ENCODE data around the gene ST14. TPM values are rescaled to one million over a fixed set of nuclear protein-coding genes. Genes with fewer than 3 reads are reported as not detected.
"Not testable (repeated sequence)": the region's sequence is repeated elsewhere in the genome, so short reads cannot be mapped to it uniquely, and the experiment has no call there.

ST14 gene
- total RNA-seq, 1 donor from 2014 or later, result 0.12 TPM

- no peak overlapping the region for H3K4me3 Mint-ChIP-seq (ENCODE audit: unreplicated experiment)
- H3K4me1 Mint-ChIP-seq (ENCODE audit: low read depth, unreplicated experiment), result no peaks in the 10 kb centered on the region
- H3K27me3 Mint-ChIP-seq (ENCODE audit: unreplicated experiment), result peaks cover 7% of the 10 kb centered on the region
- H3K36me3 Mint-ChIP-seq (ENCODE audit: unreplicated experiment), result no peaks in the 10 kb centered on the region
- TF ChIP-seq, protein P1, sequence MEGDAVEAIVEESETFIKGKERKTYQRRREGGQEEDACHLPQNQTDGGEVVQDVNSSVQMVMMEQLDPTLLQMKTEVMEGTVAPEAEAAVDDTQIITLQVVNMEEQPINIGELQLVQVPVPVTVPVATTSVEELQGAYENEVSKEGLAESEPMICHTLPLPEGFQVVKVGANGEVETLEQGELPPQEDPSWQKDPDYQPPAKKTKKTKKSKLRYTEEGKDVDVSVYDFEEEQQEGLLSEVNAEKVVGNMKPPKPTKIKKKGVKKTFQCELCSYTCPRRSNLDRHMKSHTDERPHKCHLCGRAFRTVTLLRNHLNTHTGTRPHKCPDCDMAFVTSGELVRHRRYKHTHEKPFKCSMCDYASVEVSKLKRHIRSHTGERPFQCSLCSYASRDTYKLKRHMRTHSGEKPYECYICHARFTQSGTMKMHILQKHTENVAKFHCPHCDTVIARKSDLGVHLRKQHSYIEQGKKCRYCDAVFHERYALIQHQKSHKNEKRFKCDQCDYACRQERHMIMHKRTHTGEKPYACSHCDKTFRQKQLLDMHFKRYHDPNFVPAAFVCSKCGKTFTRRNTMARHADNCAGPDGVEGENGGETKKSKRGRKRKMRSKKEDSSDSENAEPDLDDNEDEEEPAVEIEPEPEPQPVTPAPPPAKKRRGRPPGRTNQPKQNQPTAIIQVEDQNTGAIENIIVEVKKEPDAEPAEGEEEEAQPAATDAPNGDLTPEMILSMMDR (IDR thresholded peaks at IDR 0.05; ENCODE audit: partially characterized antibody, unreplicated experiment), result no peak
- peaks cover 2% of the 10 kb centered on the region for H3K9me3 Mint-ChIP-seq (ENCODE audit: unreplicated experiment)
- DNase-seq, result no peak
- H3K27ac Mint-ChIP-seq (ENCODE audit: unreplicated experiment), result no peak overlapping the region
Measured at GRCh38 chr11:130190371-130190881, 30.8 kb downstream of the ST14 start.

DNA sequence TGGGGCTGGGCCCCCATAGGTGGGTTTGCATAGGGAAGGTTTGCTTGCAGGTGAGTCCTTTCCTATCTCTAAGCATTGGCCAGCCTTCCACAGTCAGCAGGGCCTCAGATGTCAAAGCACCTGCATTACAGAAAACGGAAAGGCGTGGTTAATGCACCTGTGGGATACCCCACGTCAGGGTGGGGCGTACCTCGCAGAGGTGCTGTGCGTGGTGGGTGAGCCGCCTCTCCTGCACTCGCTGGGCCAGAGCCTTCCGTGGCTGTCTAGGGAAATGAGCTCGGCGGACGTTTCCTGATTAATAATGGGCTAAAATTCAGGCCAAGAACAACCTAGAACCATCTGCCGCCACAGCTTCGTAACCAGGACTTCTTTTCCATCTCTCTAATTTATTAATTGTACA lies 32.3 kb downstream of the ST14 start:
- Mint-ChIP-seq H3K4me1 (ENCODE audit: low read depth, unreplicated experiment) (peaks cover 3% of the 10 kb centered on the region), H3K27me3 (ENCODE audit: unreplicated experiment) (peaks cover 6% of the 10 kb centered on the region), H3K36me3 (ENCODE audit: unreplicated experiment) (no peaks in the 10 kb centered on the region), H3K4me3 (ENCODE audit: unreplicated experiment) (no peak overlapping the region), H3K27ac (ENCODE audit: unreplicated experiment) (no peak overlapping the region), H3K9me3 (ENCODE audit: unreplicated experiment) (peaks cover 2% of the 10 kb centered on the region)
- TF ChIP-seq, protein P1 (IDR thresholded peaks at IDR 0.05; ENCODE audit: partially characterized antibody, unreplicated experiment), result no peak
- DNase-seq, result no peak

DNA sequence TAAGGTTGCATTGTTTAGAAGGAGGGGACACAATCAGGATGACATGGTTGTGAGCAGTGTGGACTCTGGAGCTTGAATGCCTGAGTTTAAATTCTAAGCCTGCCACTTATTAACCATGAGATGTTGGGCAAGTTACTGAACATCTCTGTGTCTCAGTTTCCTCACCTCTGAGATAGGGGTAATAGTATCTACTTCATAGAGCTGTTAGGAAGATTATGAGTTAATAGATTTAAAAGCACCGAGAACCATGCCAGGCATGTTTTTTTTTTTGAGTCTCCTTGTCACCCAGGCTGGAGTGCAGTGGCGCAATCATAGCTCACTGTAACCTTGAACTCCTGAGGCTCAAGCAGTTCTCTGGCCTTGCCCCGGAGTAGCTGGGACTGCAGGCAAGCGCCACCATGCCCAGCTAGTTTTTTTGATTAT lies 33.3 kb downstream of the ST14 start:
- Mint-ChIP-seq H3K4me1 (ENCODE audit: low read depth, unreplicated experiment) (peaks cover 6% of the 10 kb centered on the region), H3K4me3 (ENCODE audit: unreplicated experiment) (no peak overlapping the region), H3K36me3 (ENCODE audit: unreplicated experiment) (no peaks in the 10 kb centered on the region), H3K27ac (ENCODE audit: unreplicated experiment) (no peak overlapping the region), H3K27me3 (ENCODE audit: unreplicated experiment) (peaks cover 4% of the 10 kb centered on the region), H3K9me3 (ENCODE audit: unreplicated experiment) (peaks cover 4% of the 10 kb centered on the region)
- TF ChIP-seq, protein P1 (IDR thresholded peaks at IDR 0.05; ENCODE audit: partially characterized antibody, unreplicated experiment), result no peak
- DNase-seq, result no peak

- H3K4me1 Mint-ChIP-seq (ENCODE audit: low read depth, unreplicated experiment); H3K9me3 Mint-ChIP-seq (ENCODE audit: unreplicated experiment); H3K36me3 Mint-ChIP-seq (ENCODE audit: unreplicated experiment); H3K27ac Mint-ChIP-seq (ENCODE audit: unreplicated experiment); H3K4me3 Mint-ChIP-seq (ENCODE audit: unreplicated experiment); H3K27me3 Mint-ChIP-seq (ENCODE audit: unreplicated experiment); DNase-seq: not testable (repeated sequence)
Measured at GRCh38 chr11:130193551-130193950, 34.0 kb downstream of the ST14 start.

DNA sequence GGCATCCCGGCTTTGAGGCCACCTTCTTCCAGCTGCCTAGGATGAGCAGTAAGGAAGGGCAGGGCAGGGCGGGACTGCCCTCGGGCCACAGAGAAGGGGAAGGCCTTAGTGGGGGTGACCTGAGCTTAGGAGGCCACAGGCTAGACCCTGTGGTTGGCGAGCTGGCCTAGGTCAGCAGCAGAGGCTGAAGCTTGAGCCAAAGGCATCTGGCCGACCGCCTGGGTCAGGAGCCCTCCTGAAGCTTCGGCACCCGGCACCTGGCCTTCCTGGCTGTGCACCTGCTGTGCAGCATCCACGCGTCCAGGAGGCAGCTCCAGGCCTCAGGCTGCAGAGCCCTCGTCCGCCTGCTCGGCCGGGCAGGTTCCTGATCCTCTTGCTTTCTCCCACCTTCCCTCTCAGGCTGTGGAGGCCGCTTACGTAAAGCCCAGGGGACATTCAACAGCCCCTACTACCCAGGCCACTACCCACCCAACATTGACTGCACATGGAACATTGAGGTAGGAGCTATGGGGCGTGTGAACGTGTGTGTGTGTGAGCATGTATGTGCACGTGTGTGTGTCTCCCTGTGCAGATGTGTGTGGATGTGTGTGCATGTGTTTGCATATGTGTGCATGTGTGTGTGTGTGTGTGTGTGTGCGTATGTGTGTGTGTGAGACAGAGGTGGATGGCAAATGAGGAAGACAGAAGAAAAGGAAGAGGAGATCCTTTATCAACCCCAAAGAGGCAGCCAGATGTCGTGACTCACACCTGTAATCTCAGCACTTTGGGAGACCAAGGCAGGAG lies 34.9 kb downstream of the ST14 start:
- DNase-seq, result no peak
- TF ChIP-seq, protein P1 (IDR thresholded peaks at IDR 0.05; ENCODE audit: partially characterized antibody, unreplicated experiment), result no peak
- no peaks in the 10 kb centered on the region for H3K36me3 Mint-ChIP-seq (ENCODE audit: unreplicated experiment)
- peaks cover 2% of the 10 kb centered on the region for H3K27me3 Mint-ChIP-seq (ENCODE audit: unreplicated experiment)
- peak overlapping the region; percentile 70 for H3K27ac Mint-ChIP-seq (ENCODE audit: unreplicated experiment)
- peaks cover 6% of the 10 kb centered on the region for H3K4me1 Mint-ChIP-seq (ENCODE audit: low read depth, unreplicated experiment)
- no peak overlapping the region for H3K4me3 Mint-ChIP-seq (ENCODE audit: unreplicated experiment)
- H3K9me3 Mint-ChIP-seq (ENCODE audit: unreplicated experiment), result peaks cover 4% of the 10 kb centered on the region

Data from glutamatergic neuron (in vitro differentiated cells).